Heart right ventricle (tissue), 16 donors: ENCODE data around the gene ZBTB8OS. TPM values are rescaled to one million over a fixed set of nuclear protein-coding genes. Genes with fewer than 3 reads are reported as not detected.
A peak's percentile ranks its signal among the peaks of the same experiment; 100 is the strongest.

Source experiments
- ATAC-seq, 8 donors: fragments of 200-7000 bp; cut with Tn5 transposase; one replicate each; pipeline ENCODE4 v1.9.1; 2020; ENCODE audit warnings: mild to moderate bottlenecking in 8 of 8, moderate library complexity in 8 of 8, moderate number of reproducible peaks in 1 of 8
- DNase-seq, 2 donors: peaks; one replicate each; pipeline ENCODE4 v3.0.0-alpha.2; 2020
- H3K27ac ChIP-seq, 10 donors: fragments of 200-600 bp; sonication (generic) in 2 of 10; one replicate each; pipeline versions ENCODE4 v1.5.0 to v1.8.0; 2020 to 2022; ENCODE audit warnings: mild to moderate bottlenecking in 3 of 10
- H3K27me3 ChIP-seq, 7 donors: fragments of 200-600 bp; one replicate each; pipeline ENCODE4 v1.8.0; 2021 to 2022; ENCODE audit warnings: mild to moderate bottlenecking in 2 of 7
- H3K36me3 ChIP-seq, 9 donors: fragments of 200-600 bp; sonication (generic) in 1 of 9; one replicate each; pipeline versions ENCODE4 v1.5.0 to v1.8.0; 2020 to 2022; ENCODE audit warnings: mild to moderate bottlenecking in 2 of 9
- H3K4me1 ChIP-seq, 9 donors: fragments of 200-600 bp; sonication (generic) in 1 of 9; one replicate each; pipeline versions ENCODE4 v1.5.0 to v1.8.0; 2020 to 2022; ENCODE audit warnings: mild to moderate bottlenecking in 4 of 9
- H3K4me3 ChIP-seq, 10 donors: fragments of 200-600 bp; sonication (generic) in 2 of 10; one replicate each; pipeline versions ENCODE4 v1.5.0 to v1.8.0; 2020 to 2022; ENCODE audit warnings: mild to moderate bottlenecking in 7 of 10, moderate library complexity in 2 of 10
- H3K9me3 ChIP-seq, 11 donors: fragments of 200-600 bp in 10 of 11; sonication (generic) in 2 of 11; one replicate each; pipeline versions ENCODE4 v1.5.0 to v1.8.0; 2013 to 2022; ENCODE audit warnings: mild to moderate bottlenecking in 2 of 11, control low read depth in 1 of 11, moderate library complexity in 1 of 11
- CTCF ChIP-seq, 9 donors: fragments of 200-600 bp; sonication (generic) in 2 of 9; IDR thresholded peaks; one replicate each; pipeline versions ENCODE4 v1.5.0 to v1.8.0; 2021 to 2022; ENCODE audit warnings: antibody characterized with exemption in 9 of 9, mild to moderate bottlenecking in 5 of 9, moderate library complexity in 1 of 9
- WGBS, 2 donors: extraction: QIAGEN DNeasy Blood & Tissue Kit; methylation state at CpG; one replicate each; pipeline ENCODE4 v1.1.7; 2013; ENCODE audit warnings: inconsistent platforms in 1 of 2; 5-methylcytosine and 5-hydroxymethylcytosine counted together
- intact Hi-C, 10 donors: fragments of 100-400 bp; cut with DNase I; formaldehyde crosslinking; loops; one replicate each; pipeline versions ENCODE4 v1.11.1 to v1.14.2; 2022
- polyA plus RNA-seq, 2 donors: library from polyadenylated mRNA; stranded (reverse); fragments of 200-250 nt; gene quantifications; one replicate each; pipeline ENCODE4 v1.2.3, GENCODE V29; 2013
- total RNA-seq, 10 donors: library from RNA; stranded (reverse); fragmentation: NEBNext Ultra II Directional in 3 of 10; extraction: Animal tissue kit (Norgen Biotek cat#: 25700) in 3 of 10; gene quantifications; one replicate each; pipeline versions ENCODE4 v1.2.1 to v1.2.4, GENCODE V29; 2021 to 2023
- donor health status: Arrhythmogenic right ventricular cardiomyopathy.
- donor health status: ischemic (EF 13 %, LVEDD 7.1; RV severe dilation, severe dysfunction).
- donor health status: healthy with polysubstance abuse.
- donor health status: DM: no; HTN: yes; CAD: no.
- donor health status: DM: no; HTN: no; CAD: no.
- donor health status: ischemic (EF 25% LVEDD 6.9; RV normal size, moderate dysfunction).
- donor health status: ischemic (EF 25% LVEDD 5.7; RV mildly dilated, moderate dysfunction).
- donor health status: healthy.
- donor health status: DM: yes; HTN: yes; CAD: no.
- donor health status: Ischemic cardiomyopathy.
- donor health status: ischemic (EF 35%, LVEDD 5.7; RV mildly dilated, moderate dysfunction).
- donor health status: nonischemic (EF 11% LVEDD 7.7; RV severe dilation, severe dysfunction).
- donor health status: DM: yes; HTN: yes; CAD: no.
- donor health status: PGD.
- donor health status: ischemic (EF 29% LVEDD 5.4; RV normal size, mild dysfunction).
- donor health status: nonischemic (EF 23%, LVEDD 6.1; RV moderate dilation, normal function).

ZBTB8OS gene
- total and polyA plus RNA-seq, 12 donors: 27.5 to 65.0 (median 33.4) TPM

GRCh38 chr1:32627596-32628162, 22.7 kb downstream of the ZBTB8OS start:
- Histone ChIP-seq H3K27me3 (no peaks in the 10 kb centered on the region), H3K27ac (peak overlapping the region in 1 of 10 donors; percentile 8), H3K9me3 (no peaks in the 10 kb centered on the region), H3K36me3 (peaks cover 0 to 87% (median 10%) of the 10 kb centered on the region in 9 donors), H3K4me1 (no peaks in the 10 kb centered on the region), H3K4me3 (no peak overlapping the region)
- WGBS, 2 donors: 88 to 90% methylated on average over 11 of the region's 11 CpGs
- DNase-seq (no peak), ATAC-seq (no peak)
- no peak for TF ChIP-seq CTCF (IDR thresholded peaks at IDR 0.05)
- intact Hi-C loops: loop anchor here in 1 of 10 donors (10.0 kb wide), 1 partner anchor 183 kb away; no protein-coding TSS in a partner anchor

GRCh38 chr1:32626176-32626575, 24.2 kb downstream of the ZBTB8OS start:
- no peaks in the 10 kb centered on the region for H3K9me3 ChIP-seq
- H3K27ac ChIP-seq: no peak overlapping the region
- ATAC-seq (no peak), DNase-seq (no peak)
- H3K27me3 ChIP-seq: no peaks in the 10 kb centered on the region
- no peak for TF ChIP-seq CTCF (IDR thresholded peaks at IDR 0.05)
- WGBS, 2 donors: 94 to 100% methylated on average over 1 of the region's 1 CpG
- H3K4me1 ChIP-seq: no peaks in the 10 kb centered on the region
- intact Hi-C loops: loop anchor here in 1 of 10 donors (10.0 kb wide), 1 partner anchor 181 kb away; no protein-coding TSS in a partner anchor
- peaks cover 0 to 79% (median 9%) of the 10 kb centered on the region in 9 donors for H3K36me3 ChIP-seq
- no peak overlapping the region for H3K4me3 ChIP-seq

- Histone ChIP-seq H3K27ac (no peak overlapping the region), H3K36me3 (peaks cover 0 to 69% (median 9%) of the 10 kb centered on the region in 9 donors), H3K9me3 (no peaks in the 10 kb centered on the region), H3K4me3 (no peak overlapping the region), H3K27me3 (no peaks in the 10 kb centered on the region), H3K4me1 (no peaks in the 10 kb centered on the region)
- intact Hi-C loops: loop anchor here in 2 of 10 donors (5.0 to 10.0 kb wide), 2 partner anchors 176 to 179 kb away; no protein-coding TSS in a partner anchor
- no peak for ATAC-seq
- 82 to 83% methylated on average over 5 of the region's 5 CpGs for WGBS, 2 donors
- TF ChIP-seq CTCF (IDR thresholded peaks at IDR 0.05): no peak
- DNase-seq: no peak
Observed at GRCh38 chr1:32623775-32624174, 26.6 kb downstream of the ZBTB8OS start.

DNA sequence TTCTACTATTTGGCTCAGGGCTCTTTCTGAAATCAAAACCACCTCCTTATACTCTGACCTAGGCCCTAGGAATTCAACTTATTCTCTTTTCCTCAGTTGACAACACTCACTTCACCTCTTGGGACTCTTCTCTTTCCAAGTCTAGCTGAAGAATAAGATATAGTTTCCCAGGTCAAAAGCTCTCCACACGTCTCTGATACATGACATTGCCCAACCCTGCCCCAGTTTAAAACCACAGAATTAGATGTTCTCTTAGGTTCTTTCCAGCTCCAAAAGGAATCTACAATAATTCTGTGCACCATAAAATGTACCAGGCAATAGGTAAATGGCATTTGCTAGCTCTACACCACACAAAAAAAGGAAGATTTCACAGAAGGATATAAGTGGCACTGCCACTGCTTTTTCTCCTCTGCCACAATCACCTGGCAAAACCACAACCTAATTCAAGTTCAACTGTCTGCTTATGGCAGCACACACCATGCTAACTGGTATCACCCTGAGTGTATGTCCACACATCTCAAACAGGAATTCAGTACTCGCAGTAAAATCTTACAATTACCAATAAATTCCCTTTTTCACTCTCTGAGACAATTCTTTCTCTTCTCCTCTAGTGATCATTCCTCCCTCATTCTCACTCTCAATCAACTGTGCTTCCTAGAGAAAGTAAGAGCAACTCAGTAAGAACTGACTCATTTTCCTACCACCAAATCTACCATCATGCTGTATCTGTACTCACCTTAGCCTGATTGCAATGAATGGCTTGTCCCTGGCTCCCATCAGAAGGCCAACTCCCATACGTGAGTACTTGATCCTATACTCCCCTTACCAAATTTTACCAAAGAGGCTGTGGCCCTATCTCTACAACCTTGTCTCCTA, 27.3 kb downstream of the ZBTB8OS start:
- H3K4me3 ChIP-seq: no peak overlapping the region
- DNase-seq: no peak
- H3K27me3 ChIP-seq: no peaks in the 10 kb centered on the region
- TF ChIP-seq CTCF (IDR thresholded peaks at IDR 0.05): no peak
- WGBS, 2 donors: 72 to 84% methylated on average over 3 of the region's 3 CpGs
- H3K36me3 ChIP-seq: peaks cover 0 to 62% (median 9%) of the 10 kb centered on the region in 9 donors
- H3K9me3 ChIP-seq: no peaks in the 10 kb centered on the region
- intact Hi-C loops: loop anchor here in 2 of 10 donors (5.0 to 10.0 kb wide), 2 partner anchors 176 to 178 kb away; no protein-coding TSS in a partner anchor
- no peak for ATAC-seq
- no peak overlapping the region for H3K27ac ChIP-seq
- H3K4me1 ChIP-seq: no peaks in the 10 kb centered on the region
